Measurements from ENCODE around the gene TECTB. TPM values are rescaled to one million over a fixed set of nuclear protein-coding genes. Genes with fewer than 3 reads are reported as not detected.

TECTB gene
- total and polyA plus RNA-seq, 7 donors: not detected

GRCh38 chr10:112313911-112314310 is 30.7 kb downstream of the TECTB start:
- intact Hi-C loops (cut with DNase I): loop anchor here in 1 of 2 donors (5.0 to 10.0 kb wide), 3 partner anchors 121 to 197 kb away; partner anchors contain the start of gene GPAM
- 61 to 71% (median 69%) methylated on average over 7 of the region's 7 CpGs for WGBS, 3 donors
- no peak for TF ChIP-seq CTCF (IDR thresholded peaks at IDR 0.05)
- H3K36me3 ChIP-seq (ENCODE audit: insufficient read depth in 1 of 2, low read depth in 1 of 2): no peaks in the 10 kb centered on the region
- peaks cover 0 to 3% (median 2%) of the 10 kb centered on the region in 3 donors for H3K27me3 ChIP-seq (ENCODE audit: insufficient read depth in 3 of 3, low read length in 2 of 3)
- ATAC-seq (no peak), DNase-seq (no peak)
- H3K27ac ChIP-seq: no peak overlapping the region
- H3K9me3 ChIP-seq: no peaks in the 10 kb centered on the region
- H3K4me1 ChIP-seq: no peaks in the 10 kb centered on the region
- H3K4me3 ChIP-seq: no peak overlapping the region

GRCh38 chr10:112314822-112315474 is 31.7 kb downstream of the TECTB start:
- ATAC-seq (peak; percentile 78 to 94 (median 86)), DNase-seq (peak; percentile 69 to 82)
- intact Hi-C loops (cut with DNase I): loop anchor here in 1 of 2 donors (5.0 to 10.0 kb wide), 3 partner anchors 120 to 198 kb away; partner anchors contain the start of gene GPAM
- WGBS, 3 donors: 28% methylated on average over 10 of the region's 10 CpGs
- H3K9me3 ChIP-seq: no peaks in the 10 kb centered on the region
- no peak overlapping the region for H3K4me3 ChIP-seq
- no peaks in the 10 kb centered on the region for H3K36me3 ChIP-seq (ENCODE audit: insufficient read depth in 1 of 2, low read depth in 1 of 2)
- peaks cover 0 to 3% (median 2%) of the 10 kb centered on the region in 3 donors for H3K27me3 ChIP-seq (ENCODE audit: insufficient read depth in 3 of 3, low read length in 2 of 3)
- H3K27ac ChIP-seq: no peak overlapping the region
- no peaks in the 10 kb centered on the region for H3K4me1 ChIP-seq
- peak; percentile 90 for TF ChIP-seq CTCF (IDR thresholded peaks at IDR 0.05)

GRCh38 chr10:112327678-112328077 is 44.5 kb downstream of the TECTB start:
- DNase-seq (no peak), ATAC-seq (no peak)
- no peak overlapping the region for H3K27ac ChIP-seq
- no peaks in the 10 kb centered on the region for H3K9me3 ChIP-seq
- intact Hi-C loops (cut with DNase I): no loop called here
- H3K36me3 ChIP-seq (ENCODE audit: insufficient read depth in 1 of 2, low read depth in 1 of 2): no peaks in the 10 kb centered on the region
- no peaks in the 10 kb centered on the region for H3K27me3 ChIP-seq (ENCODE audit: insufficient read depth in 3 of 3, low read length in 2 of 3)
- WGBS, 3 donors: 82 to 90% (median 89%) methylated on average over 3 of the region's 3 CpGs
- no peaks in the 10 kb centered on the region for H3K4me1 ChIP-seq
- H3K4me3 ChIP-seq: no peak overlapping the region
- TF ChIP-seq CTCF (IDR thresholded peaks at IDR 0.05): no peak

- 50 to 61% (median 53%) methylated on average over 4 of the region's 4 CpGs for WGBS, 3 donors
- no peak overlapping the region for H3K27ac ChIP-seq
- DNase-seq (no peak), ATAC-seq (no peak)
- H3K36me3 ChIP-seq (ENCODE audit: insufficient read depth in 1 of 2, low read depth in 1 of 2): no peaks in the 10 kb centered on the region
- intact Hi-C loops (cut with DNase I): no loop called here
- no peak overlapping the region for H3K4me3 ChIP-seq
- no peaks in the 10 kb centered on the region for H3K9me3 ChIP-seq
- no peak for TF ChIP-seq CTCF (IDR thresholded peaks at IDR 0.05)
- H3K27me3 ChIP-seq (ENCODE audit: insufficient read depth in 3 of 3, low read length in 2 of 3): no peaks in the 10 kb centered on the region
- no peaks in the 10 kb centered on the region for H3K4me1 ChIP-seq
These were observed 47.0 kb downstream of the TECTB start for GRCh38 chr10:112330162-112330561.

Measured in psoas muscle (tissue), 8 donors.